NCI-H345 treated with DMSO at 0.1 percent for 48 hours (cell line): ENCODE data around the gene LIPE.

ENCODE experiments used
- DNase-seq: peaks from one replicate; lab custom pipeline; 2025; ENCODE audit not compliant: unreplicated experiment; lab: John Stamatoyannopoulos, UW

The LIPE gene

GRCh38 chr19:42388851-42389489, 38.2 kb downstream of the LIPE start:
- DNase-seq, result no peak

GRCh38 chr19:42386974-42387707, 40.0 kb downstream of the LIPE start:
- DNase-seq, result peak; percentile 33

GRCh38 chr19:42380155-42380554, 47.0 kb downstream of the LIPE start:
- no peak for DNase-seq

GRCh38 chr19:42378225-42379215, 48.7 kb downstream of the LIPE start:
- DNase-seq, result no peak

- DNase-seq, result no peak
Measured at GRCh38 chr19:42376177-42376555, 51.0 kb downstream of the LIPE start.

GRCh38 chr19:42375415-42376176, 51.6 kb downstream of the LIPE start:
- no peak for DNase-seq

- no peak for DNase-seq
Measured at GRCh38 chr19:42374826-42375376, 52.3 kb downstream of the LIPE start.

- no peak for DNase-seq
Measured at GRCh38 chr19:42370626-42371175, 56.5 kb downstream of the LIPE start.

GRCh38 chr19:42370068-42370520, 57.1 kb downstream of the LIPE start:
- no peak for DNase-seq

- DNase-seq, result no peak
Measured at GRCh38 chr19:42369433-42370067, 57.6 kb downstream of the LIPE start.

GRCh38 chr19:42368765-42369164, 58.4 kb downstream of the LIPE start:
- no peak for DNase-seq

GRCh38 chr19:42368360-42368759, 58.8 kb downstream of the LIPE start:
- no peak for DNase-seq

- DNase-seq, result no peak
Measured at GRCh38 chr19:42367929-42368328, 59.3 kb downstream of the LIPE start.

GRCh38 chr19:42366673-42367072, 60.5 kb downstream of the LIPE start:
- DNase-seq, result no peak

GRCh38 chr19:42363614-42364346, 63.4 kb downstream of the LIPE start:
- DNase-seq, result no peak

GRCh38 chr19:42362891-42363440, 64.2 kb downstream of the LIPE start:
- DNase-seq, result no peak

GRCh38 chr19:42362342-42362741, 64.8 kb downstream of the LIPE start:
- DNase-seq, result no peak

GRCh38 chr19:42361545-42361910, 65.7 kb downstream of the LIPE start:
- DNase-seq, result no peak
